Liver (tissue), 9 donors: ENCODE results near the gene BHLHE40. TPM values are rescaled to one million over a fixed set of nuclear protein-coding genes. Genes with fewer than 3 reads are reported as not detected.

Experiments
- DNase-seq: peaks from one replicate; pipeline ENCODE4 v3.0.0-alpha.2; 2017; ENCODE audit warnings: low spot score
- H3K27ac ChIP-seq, 2 donors: one replicate each; pipeline ENCODE4 v1.7.0; 2013; ENCODE audit warnings: inconsistent platforms in 2 of 2, low read length in 2 of 2, control low read depth in 1 of 2, low read depth in 1 of 2, mild to moderate bottlenecking in 1 of 2
- H3K27me3 ChIP-seq, 4 donors: one replicate each; pipeline versions ENCODE4 v1.6.1 to v1.7.0; 2013; ENCODE audit warnings: low read length in 3 of 4, inconsistent platforms in 1 of 4, mild to moderate bottlenecking in 1 of 4, moderate library complexity in 1 of 4; ENCODE audit not compliant: control insufficient read depth in 4 of 4, insufficient read depth in 4 of 4
- H3K36me3 ChIP-seq, 4 donors: one replicate each; pipeline versions ENCODE4 v1.6.1 to v1.7.0; 2013; ENCODE audit warnings: low read length in 3 of 4, mild to moderate bottlenecking in 3 of 4, low read depth in 1 of 4, moderate library complexity in 1 of 4; ENCODE audit not compliant: control insufficient read depth in 4 of 4, insufficient read depth in 3 of 4
- H3K4me1 ChIP-seq, 4 donors: one replicate each; pipeline versions ENCODE4 v1.6.1 to v1.7.0; 2013; ENCODE audit warnings: low read length in 3 of 4, mild to moderate bottlenecking in 3 of 4, moderate library complexity in 1 of 4; ENCODE audit not compliant: control insufficient read depth in 4 of 4, insufficient read depth in 4 of 4
- H3K4me3 ChIP-seq, 3 donors: one replicate each; pipeline versions ENCODE4 v1.6.1 to v1.7.0; 2013; ENCODE audit warnings: low read length in 3 of 3, control low read depth in 1 of 3, low read depth in 1 of 3, mild to moderate bottlenecking in 1 of 3
- H3K9ac ChIP-seq, 2 donors: one replicate each; pipeline ENCODE4 v1.7.0; 2013; ENCODE audit warnings: low read length in 2 of 2, mild to moderate bottlenecking in 2 of 2, moderate library complexity in 2 of 2, control low read depth in 1 of 2, low read depth in 1 of 2
- H3K9me3 ChIP-seq, 4 donors: one replicate each; pipeline versions ENCODE4 v1.6.1 to v1.7.0; 2013; ENCODE audit warnings: low read length in 3 of 4; ENCODE audit not compliant: control insufficient read depth in 4 of 4
- EGR1 ChIP-seq, 2 donors: IDR thresholded peaks; 2 replicates each; pipeline ENCODE4 v1.6.1; 2016 to 2018; ENCODE audit warnings: antibody characterized with exemption in 2 of 2, low read depth in 2 of 2
- FOXA1 ChIP-seq: IDR thresholded peaks from 2 replicates; pipeline ENCODE4 v1.6.1; 2016; ENCODE audit warnings: antibody characterized with exemption
- FOXA2 ChIP-seq: IDR thresholded peaks from 2 replicates; pipeline ENCODE4 v1.6.1; 2016; ENCODE audit warnings: antibody characterized with exemption
- GABPA ChIP-seq, 2 donors: IDR thresholded peaks in 1 of 2; conservative IDR thresholded peaks in 1 of 2; 2 replicates each; pipeline ENCODE4 v1.6.1; 2016; ENCODE audit warnings: antibody characterized with exemption in 2 of 2, mild to moderate bottlenecking in 1 of 2, moderate library complexity in 1 of 2
- HNF4A ChIP-seq, 2 donors: conservative IDR thresholded peaks; 2 replicates each; pipeline ENCODE4 v1.6.1; 2016; ENCODE audit warnings: antibody characterized with exemption in 2 of 2, mild to moderate bottlenecking in 2 of 2
- HNF4G ChIP-seq: IDR thresholded peaks from 2 replicates; pipeline ENCODE4 v1.6.1; 2016; ENCODE audit warnings: antibody characterized with exemption
- JUND ChIP-seq, 2 donors: IDR thresholded peaks; 2 replicates each; pipeline ENCODE4 v1.6.1; 2016; ENCODE audit warnings: antibody characterized with exemption in 2 of 2
- MAX ChIP-seq: IDR thresholded peaks from 2 replicates; pipeline ENCODE4 v1.6.1; 2016; ENCODE audit warnings: antibody characterized with exemption
- NR2F2 ChIP-seq: IDR thresholded peaks from 2 replicates; pipeline ENCODE4 v1.6.1; 2016; ENCODE audit warnings: antibody characterized with exemption
- RAD21 ChIP-seq, 2 donors: IDR thresholded peaks; 2 replicates each; pipeline ENCODE4 v1.6.1; 2016; ENCODE audit warnings: antibody characterized with exemption in 2 of 2, mild to moderate bottlenecking in 2 of 2
- RXRA ChIP-seq, 2 donors: IDR thresholded peaks; 2 replicates each; pipeline ENCODE4 v1.6.1; 2017 to 2018; ENCODE audit warnings: antibody characterized with exemption in 2 of 2, mild to moderate bottlenecking in 1 of 2
- SP1 ChIP-seq: IDR thresholded peaks from 2 replicates; pipeline ENCODE4 v1.6.1; 2018; ENCODE audit warnings: antibody characterized with exemption, mild to moderate bottlenecking
- TAF1 ChIP-seq: conservative IDR thresholded peaks from 2 replicates; pipeline ENCODE4 v1.6.1; 2016; ENCODE audit warnings: antibody characterized with exemption, mild to moderate bottlenecking
- YY1 ChIP-seq: IDR thresholded peaks from 2 replicates; pipeline ENCODE4 v1.6.1; 2016; ENCODE audit warnings: antibody characterized with exemption, mild to moderate bottlenecking
- WGBS: extraction: QIAGEN DNeasy Blood & Tissue Kit; methylation state at CpG from one replicate; pipeline ENCODE4 v1.1.7; 2013; 5-methylcytosine and 5-hydroxymethylcytosine counted together
- polyA plus RNA-seq, 2 donors: library from polyadenylated mRNA; stranded (reverse) in 1 of 2; unstranded in 1 of 2; fragments of 200-250 nt in 1 of 2; fragments of >200 nt in 1 of 2; fragmentation: Nextera tagmentation in 1 of 2; extraction: Ambion mirVana in 1 of 2; gene quantifications; one replicate each; pipeline versions ENCODE4 v1.2.1 to v1.2.3, GENCODE V29; 2013 to 2015
- total RNA-seq, 2 donors: library from RNA; depleted of rRNA; stranded (reverse); fragments of >200 nt; gene quantifications; one replicate each; pipeline ENCODE4 v1.2.3, GENCODE V29; 2014
- TF ChIP-seq, protein P1 (sequence below): IDR thresholded peaks from 2 replicates; pipeline ENCODE4 v1.6.1; 2016; ENCODE audit warnings: antibody characterized with exemption
- TF ChIP-seq, protein P2 (sequence below): IDR thresholded peaks from 2 replicates; pipeline ENCODE4 v1.6.1; 2016; ENCODE audit warnings: antibody characterized with exemption, mild to moderate bottlenecking
- donor health status: healthy.
- donor health status: healthy.
- donor health status: healthy.
- donor health status: healthy.
- donor health status: healthy.

Gene BHLHE40
- total and polyA plus RNA-seq, 4 donors = 8.2 to 28.4 (median 18.0) TPM

- TF ChIP-seq, protein P1, sequence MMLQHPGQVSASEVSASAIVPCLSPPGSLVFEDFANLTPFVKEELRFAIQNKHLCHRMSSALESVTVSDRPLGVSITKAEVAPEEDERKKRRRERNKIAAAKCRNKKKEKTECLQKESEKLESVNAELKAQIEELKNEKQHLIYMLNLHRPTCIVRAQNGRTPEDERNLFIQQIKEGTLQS = no peak
- TF ChIP-seq NR2F2 = no peak
Measured at GRCh38 chr3:4934050-4934449, 45.2 kb upstream of the BHLHE40 start (continued).

GRCh38 chr3:4935347-4935746, 43.9 kb upstream of the BHLHE40 start:
- Histone ChIP-seq H3K9me3 (no peaks in the 10 kb centered on the region), H3K4me3 (no peak overlapping the region), H3K27me3 (no peaks in the 10 kb centered on the region), H3K9ac (no peak overlapping the region), H3K27ac (no peak overlapping the region), H3K36me3 (no peaks in the 10 kb centered on the region), H3K4me1 (no peaks in the 10 kb centered on the region)
- no peak for DNase-seq
- TF ChIP-seq EGR1 (IDR thresholded peaks at IDR 0.05; ENCODE audit: low read depth in 2 of 2) (no peak), YY1 (no peak), SP1 (no peak), JUND (IDR thresholded peaks at IDR 0.05) (no peak), FOXA2 (no peak), MAX (no peak), NR2F2 (no peak), HNF4A (conservative IDR thresholded peaks at IDR 0.05) (no peak), GABPA (IDR thresholded peaks at IDR 0.05 in 1 of 2, conservative IDR thresholded peaks at IDR 0.05 in 1 of 2) (no peak), TAF1 (no peak), RAD21 (IDR thresholded peaks at IDR 0.05) (no peak), HNF4G (no peak)
- TF ChIP-seq, protein P2, sequence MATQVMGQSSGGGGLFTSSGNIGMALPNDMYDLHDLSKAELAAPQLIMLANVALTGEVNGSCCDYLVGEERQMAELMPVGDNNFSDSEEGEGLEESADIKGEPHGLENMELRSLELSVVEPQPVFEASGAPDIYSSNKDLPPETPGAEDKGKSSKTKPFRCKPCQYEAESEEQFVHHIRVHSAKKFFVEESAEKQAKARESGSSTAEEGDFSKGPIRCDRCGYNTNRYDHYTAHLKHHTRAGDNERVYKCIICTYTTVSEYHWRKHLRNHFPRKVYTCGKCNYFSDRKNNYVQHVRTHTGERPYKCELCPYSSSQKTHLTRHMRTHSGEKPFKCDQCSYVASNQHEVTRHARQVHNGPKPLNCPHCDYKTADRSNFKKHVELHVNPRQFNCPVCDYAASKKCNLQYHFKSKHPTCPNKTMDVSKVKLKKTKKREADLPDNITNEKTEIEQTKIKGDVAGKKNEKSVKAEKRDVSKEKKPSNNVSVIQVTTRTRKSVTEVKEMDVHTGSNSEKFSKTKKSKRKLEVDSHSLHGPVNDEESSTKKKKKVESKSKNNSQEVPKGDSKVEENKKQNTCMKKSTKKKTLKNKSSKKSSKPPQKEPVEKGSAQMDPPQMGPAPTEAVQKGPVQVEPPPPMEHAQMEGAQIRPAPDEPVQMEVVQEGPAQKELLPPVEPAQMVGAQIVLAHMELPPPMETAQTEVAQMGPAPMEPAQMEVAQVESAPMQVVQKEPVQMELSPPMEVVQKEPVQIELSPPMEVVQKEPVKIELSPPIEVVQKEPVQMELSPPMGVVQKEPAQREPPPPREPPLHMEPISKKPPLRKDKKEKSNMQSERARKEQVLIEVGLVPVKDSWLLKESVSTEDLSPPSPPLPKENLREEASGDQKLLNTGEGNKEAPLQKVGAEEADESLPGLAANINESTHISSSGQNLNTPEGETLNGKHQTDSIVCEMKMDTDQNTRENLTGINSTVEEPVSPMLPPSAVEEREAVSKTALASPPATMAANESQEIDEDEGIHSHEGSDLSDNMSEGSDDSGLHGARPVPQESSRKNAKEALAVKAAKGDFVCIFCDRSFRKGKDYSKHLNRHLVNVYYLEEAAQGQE = no peak
- 100% methylated on average over 1 of the region's 1 CpG for WGBS

- no peak for TF ChIP-seq FOXA1
- no peak for TF ChIP-seq FOXA2
- no peak for TF ChIP-seq RXRA (IDR thresholded peaks at IDR 0.05)
- no peak for TF ChIP-seq TAF1
- TF ChIP-seq MAX = no peak
- TF ChIP-seq EGR1 (IDR thresholded peaks at IDR 0.05; ENCODE audit: low read depth in 2 of 2) = no peak
- TF ChIP-seq, protein P1 = no peak
- H3K9ac ChIP-seq = no peak overlapping the region
- no peaks in the 10 kb centered on the region for H3K36me3 ChIP-seq
- no peak for DNase-seq
- 93% methylated on average over 6 of the region's 6 CpGs for WGBS
- no peaks in the 10 kb centered on the region for H3K9me3 ChIP-seq
- H3K4me1 ChIP-seq = no peaks in the 10 kb centered on the region
- no peak overlapping the region for H3K4me3 ChIP-seq
- no peak overlapping the region for H3K27ac ChIP-seq
- H3K27me3 ChIP-seq = no peaks in the 10 kb centered on the region
Measured at GRCh38 chr3:4936982-4937614, 42.1 kb upstream of the BHLHE40 start.
